Activated CD4-positive, alpha-beta T cell treated with anti-CD3 and anti-CD28 coated beads, Interleukin-2, Interleukin-6, amounts not matched to agents 100 ng/mL and 50 ng/mL, durations not matched to agents 16 hours and 8 hours (primary cell): ENCODE measurements around the gene GCN1.

Source experiments
- DNase-seq: peaks from one replicate; pipeline ENCODE4 v3.0.0-alpha.2; 2020

Gene GCN1

DNA sequence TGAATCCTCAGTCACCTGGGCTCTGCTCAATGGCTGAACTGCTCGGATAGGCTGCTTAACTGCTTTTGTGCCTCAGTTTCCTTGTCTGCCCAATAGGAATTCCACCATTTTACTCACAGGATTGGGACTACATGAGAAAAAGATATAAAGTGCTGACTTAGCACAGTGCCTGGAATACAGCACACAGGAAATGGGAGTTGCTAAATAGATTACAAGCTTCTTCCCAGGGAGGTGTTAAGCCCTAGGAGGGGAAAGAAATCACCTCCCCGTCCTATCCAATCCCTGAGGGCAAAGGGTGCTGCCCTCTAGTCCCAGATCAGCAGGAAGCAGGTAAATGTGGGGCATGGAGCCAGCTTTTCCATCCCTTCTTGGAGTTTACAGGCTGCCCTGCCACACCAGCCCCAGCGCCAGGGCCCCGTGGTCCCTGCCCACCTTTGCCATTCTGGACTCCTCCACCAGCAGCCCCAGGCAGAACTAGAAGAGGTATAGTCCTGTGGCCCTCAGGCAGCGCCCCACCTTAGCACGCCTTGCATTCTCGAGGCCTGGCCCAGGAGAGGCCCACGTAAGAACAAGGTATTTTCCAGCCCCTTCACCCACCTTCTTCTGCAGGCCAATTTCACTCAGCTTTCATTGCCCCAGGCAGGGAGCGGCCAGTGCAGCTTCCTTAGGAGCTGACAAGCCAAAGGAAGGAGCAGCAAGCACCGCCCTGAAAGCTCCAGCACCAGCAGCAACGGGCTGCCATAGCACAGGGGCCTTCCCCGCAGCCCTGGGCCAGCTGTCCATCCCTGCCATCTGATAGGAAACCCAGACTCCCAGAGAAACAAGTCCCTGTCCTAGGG lies 35.2 kb upstream of the GCN1 start:
- DNase-seq: no peak

DNA sequence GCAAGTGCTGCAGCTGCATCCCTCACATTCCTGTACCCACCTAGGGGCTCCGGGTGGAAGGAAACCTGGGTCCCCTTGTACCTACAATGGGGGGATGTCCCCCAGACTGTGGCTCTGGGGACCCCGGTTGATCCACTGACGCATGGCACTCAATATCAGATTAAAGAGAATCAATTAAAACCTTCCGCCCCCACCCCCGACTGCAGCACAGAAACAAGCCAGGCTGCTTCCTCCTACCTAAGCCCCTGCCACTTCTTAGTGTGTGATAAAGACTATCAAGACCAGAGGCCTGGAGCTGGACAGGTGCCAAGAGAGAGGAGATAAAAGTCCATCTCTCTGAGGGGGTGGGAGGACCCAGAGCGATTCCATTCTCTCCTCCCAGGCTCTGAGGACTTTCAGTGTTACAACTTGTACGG lies 34.6 kb upstream of the GCN1 start:
- no peak for DNase-seq

DNA sequence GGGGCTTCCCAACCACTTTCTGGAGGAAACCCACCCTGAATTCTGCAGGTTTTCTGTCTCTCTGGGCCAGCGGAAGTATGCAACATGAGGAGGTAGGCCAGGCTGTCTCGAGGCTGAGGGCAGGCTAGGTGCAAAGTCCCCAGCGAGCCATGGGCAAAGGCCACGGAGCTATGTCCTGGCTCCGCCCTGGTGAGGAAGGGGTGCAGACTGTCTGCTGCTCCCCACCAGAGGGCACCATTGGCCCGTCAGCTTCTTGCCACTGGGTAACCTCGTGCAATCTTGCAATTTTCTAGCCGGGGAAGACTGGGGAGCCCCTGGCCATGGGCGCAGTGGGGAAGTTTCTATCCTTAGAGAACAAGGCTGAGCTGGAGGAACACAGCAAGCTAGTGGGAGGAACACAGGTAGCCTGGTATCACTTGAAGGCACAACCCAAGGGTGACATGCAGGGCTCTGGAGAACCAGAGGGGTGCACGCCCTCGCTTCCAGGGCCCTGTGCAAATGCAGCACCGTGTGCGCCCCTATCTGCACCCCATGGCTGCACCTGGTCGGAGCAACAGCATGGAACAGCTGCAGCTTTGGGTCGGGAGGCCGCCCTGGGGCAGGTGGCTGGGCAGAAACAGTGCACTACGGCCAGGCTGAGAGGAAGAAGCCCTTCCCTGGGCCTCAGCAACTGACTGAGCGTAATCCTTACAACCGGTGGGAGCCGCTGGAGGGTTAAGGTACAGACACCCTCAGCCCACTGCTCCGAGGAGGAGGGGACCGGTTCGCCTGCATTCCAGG lies 34.0 kb upstream of the GCN1 start:
- DNase-seq: peak; percentile 93

DNA sequence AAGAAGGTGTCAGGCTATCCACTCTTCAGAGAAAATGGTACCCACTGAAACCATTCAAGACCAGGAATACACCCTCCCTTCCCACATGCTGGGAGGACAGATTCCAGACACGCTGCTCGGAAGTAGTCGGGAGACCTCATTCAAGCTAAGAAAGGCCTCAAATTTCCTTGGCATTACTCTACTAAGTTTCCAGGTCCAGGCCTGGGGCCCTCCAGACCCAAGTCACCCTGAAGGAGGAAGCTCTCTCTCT lies 33.5 kb upstream of the GCN1 start:
- DNase-seq: no peak

DNA sequence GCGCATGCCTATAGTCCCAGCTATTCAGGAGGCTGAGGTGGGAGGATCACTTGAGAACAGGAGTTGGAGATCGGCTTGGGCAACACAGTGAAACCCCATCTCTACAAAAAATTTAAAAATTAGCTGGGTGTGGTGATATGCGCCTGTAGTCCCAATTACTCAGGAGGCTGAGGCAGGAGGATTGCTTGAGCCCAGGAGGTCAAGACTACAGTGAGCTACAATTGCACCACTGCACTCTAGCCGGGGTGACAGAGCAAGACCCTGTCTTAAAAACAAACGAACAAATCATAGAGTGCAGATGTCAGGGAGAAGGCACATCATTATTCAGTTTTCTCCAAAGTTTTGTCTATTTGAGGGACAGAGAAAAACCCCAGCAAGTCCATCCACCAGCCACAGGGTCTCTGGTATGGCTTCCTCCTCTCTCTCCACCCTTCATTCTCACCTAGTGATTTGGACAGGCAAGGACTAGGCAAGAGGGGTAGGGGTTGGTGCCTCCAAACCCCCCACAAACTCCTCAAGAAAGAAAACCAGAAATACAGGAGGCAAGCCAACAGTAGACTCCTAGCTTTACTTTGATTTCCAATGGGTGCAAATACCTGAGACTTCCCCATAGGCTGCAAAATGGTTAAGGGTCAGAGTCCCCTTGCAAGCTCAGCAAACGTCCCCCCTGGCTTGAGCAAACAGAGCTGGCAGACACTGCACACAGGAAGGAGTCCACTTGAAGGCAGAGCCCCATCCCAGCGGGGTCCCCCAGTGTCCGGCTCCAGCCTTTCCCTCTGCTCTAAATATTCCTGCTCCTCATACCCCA lies 32.9 kb upstream of the GCN1 start:
- DNase-seq: no peak

DNA sequence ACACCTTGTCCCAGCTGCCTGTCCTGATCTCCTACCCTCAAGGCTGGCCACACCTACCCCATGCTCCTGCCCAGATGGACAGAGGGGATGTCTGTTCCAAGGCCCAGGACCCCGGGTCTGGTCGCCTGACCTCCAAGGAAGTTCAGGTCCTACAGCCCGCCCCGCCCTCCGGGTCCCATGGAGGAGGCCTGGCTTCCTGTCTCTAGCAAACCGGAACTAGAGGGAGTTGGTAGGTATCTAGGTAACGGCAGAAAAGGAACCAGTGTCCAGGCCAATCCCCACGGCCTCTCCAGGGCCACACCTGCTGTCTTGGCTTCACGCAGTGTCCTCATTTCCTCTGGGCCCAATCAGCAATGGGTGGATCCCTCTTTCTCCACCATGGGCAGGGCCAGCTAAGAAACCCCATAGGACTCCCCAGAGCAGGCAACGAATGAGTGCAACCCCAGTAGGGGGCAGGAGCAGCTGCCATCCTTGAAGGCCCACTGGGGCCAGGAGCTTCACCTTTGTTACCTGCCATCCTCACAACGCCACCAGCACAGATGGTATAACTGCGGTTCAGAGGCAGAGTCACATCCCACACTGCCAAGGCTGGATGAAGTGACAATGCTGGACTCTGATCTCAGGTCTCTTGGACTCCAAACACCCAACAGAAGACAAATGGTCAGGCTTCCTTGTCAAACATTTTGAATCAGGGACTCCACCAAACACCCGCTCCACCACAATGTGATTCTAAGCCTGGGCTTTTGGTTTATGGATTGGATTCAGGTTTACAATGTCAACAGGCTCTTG lies 31.5 kb upstream of the GCN1 start:
- DNase-seq: peak; percentile 41

DNA sequence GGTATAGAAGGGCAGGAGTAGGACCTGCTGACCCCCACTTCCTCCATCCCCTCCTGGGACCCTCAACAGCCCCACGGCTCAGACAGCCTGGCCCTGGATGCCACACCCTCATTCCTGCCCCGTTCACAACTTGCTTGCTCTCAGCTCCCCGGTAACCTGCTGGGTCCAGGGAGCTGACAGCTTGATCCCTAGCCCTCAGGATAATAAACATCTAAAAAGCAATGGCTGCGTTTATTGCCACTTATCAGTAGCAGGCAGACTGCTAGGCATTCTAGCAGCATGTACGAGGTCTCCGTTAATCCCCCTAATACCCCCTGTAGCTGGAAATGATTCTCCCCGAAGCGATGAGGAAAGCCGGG lies 30.7 kb upstream of the GCN1 start:
- DNase-seq: no peak

DNA sequence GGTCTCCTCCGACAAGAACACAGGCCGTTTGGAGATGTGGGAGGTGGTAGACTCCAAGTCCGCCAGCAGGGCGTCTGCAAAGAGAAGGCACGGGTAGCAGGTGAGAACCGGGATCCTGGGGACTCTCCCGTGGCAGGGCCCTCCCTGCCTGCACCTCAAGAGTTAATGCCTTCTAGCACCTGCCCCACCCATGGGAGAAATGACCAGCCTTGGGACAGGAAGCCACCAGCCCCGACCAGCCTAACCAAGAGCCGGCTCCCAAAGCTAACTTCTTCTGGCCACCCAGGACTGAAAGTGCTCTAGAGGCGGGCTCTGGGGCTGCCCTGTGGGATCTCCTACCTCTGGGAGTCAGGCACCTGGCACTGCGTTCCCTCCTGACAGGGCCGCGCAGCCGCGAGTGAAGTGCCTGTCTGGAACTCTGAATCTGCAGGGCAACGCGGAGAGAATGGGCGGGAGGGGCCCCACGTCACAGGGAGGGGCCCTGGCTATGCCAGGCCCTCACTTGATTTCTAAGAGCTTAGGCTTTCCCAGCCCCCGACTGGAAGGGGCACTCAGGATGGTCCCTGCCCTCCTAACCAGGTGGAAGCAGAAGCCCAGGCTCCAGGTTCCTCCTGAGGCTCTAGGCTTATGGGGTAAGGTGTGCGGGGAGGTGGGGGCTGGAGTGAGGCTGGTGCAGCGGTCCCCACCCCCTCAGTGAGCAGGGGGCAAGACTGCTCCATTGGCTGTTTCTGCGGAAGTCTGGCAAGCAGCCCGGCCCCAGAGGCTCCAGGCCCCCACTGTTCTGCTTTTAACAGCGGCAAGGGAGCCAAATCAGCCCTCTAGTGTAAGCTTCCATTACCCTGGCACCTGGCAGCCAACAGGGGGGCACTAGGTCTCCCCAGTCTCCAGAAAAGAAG lies 30.0 kb upstream of the GCN1 start:
- DNase-seq: no peak

DNA sequence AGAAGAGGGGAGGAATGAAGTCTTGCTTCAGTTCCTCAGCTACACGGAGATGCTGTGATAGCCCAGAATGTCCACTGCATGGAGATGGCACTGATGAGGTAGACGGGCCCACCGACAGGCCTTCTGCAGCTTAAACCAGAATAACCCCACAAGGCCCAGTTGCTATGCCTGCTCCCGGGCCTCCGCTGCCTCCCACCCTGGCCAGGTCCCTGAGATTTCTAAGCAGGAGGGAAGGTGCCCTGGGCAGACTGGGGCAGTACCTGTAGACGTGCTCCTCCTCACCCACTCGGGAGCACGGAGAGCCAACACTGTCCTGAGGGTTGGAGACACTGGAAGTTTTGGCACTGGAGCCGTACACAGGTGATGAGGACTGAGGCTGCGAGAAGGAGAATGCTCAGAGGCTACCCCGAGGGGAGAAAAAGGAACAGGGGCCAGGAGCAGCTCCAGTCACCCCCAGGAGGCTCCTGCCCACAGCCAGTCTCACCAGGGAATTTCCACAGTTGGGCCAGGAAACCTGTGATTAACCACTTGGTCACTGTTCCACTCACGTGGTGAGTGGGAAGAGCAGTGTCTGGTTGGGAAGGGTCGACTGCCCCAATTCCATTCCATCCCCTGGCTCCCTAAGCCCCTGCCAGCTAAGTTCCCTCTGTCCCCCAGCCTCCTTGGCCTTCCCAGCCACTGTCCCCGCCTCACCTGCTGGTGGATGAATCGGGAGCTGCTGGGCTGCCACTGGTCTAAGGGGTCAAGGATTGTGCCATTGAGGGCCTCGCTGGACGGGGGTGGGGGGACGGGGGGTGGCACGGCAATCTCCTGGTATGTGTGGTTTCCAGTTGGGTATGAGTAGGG lies 29.2 kb upstream of the GCN1 start:
- no peak for DNase-seq

DNA sequence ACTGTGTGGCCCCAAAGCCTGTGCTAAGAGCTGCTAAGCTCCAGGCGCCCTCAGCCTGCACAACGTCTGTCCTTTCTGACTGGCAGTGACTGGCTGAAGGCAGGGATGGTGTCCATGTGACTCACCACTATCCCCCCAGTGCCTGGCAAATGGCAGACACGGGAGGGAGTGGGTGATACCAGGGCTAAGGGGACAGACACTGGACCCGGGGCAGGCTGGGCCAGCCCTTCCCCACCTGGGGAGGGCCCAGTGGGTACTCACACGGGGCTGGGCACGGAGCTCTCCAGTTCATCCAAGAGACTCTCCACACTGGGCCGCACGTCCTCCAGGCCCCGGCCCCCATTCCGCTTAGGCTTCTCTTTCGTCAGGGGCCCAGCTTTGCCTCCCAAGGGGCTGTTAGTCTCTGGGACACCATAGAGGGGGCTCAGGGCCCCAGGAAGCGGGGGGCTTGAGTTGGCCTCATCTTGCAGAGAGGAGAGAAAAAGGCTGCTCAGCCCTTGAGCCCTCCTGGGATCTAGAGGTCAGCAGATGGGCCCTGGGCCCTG lies 27.8 kb upstream of the GCN1 start:
- DNase-seq: no peak

DNA sequence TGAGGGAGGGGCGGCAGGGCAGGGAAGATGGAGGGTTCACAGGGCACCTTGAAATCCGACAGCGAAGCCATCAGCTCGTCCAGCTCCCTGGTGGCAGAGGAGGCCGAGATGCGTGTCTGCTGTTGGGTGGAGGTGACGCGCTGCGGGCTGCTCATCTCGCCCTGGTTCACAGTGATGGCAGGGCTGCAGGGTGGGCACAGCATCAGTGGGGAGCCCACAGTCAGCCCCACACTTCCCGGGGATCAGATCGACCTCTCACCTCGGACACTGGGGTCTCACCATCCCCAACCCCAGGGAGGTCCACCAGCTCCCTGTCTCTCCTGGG lies 27.0 kb upstream of the GCN1 start:
- no peak for DNase-seq

DNA sequence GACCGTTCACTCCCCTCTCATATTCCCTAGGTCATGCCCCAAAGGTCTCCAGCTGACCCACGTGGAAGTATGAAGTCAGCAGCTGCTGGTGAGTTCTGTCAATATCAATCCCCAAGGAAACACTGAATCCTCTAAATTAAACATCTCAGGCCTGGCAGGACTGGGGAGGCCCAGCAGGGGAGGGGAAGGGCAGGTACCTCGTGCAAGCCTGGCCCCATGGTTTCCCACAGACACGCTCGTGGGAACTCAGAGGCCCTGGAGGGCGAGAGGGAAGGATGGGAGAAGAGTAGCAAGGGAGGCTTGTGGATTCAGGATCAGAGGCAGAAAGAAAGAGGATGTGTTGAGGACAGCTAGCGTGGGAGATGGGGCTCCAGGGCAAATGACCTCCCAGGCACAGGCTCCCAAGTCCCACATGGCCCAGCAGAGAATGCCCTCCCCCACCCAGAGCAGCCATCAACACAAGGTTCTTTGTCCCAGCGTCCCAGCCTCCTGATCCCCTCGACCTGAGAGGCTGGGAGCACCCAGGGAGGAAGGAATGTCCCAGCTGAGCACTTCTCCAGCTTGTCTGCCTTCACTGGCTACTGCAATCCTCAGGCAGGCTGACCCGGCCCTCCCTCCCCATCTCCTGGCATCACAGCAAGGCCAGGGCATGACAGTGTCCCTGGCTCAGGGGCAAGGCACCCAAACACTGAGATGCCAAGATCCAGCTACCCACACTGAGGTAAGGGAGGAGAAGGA lies 26.5 kb upstream of the GCN1 start:
- DNase-seq: no peak

DNA sequence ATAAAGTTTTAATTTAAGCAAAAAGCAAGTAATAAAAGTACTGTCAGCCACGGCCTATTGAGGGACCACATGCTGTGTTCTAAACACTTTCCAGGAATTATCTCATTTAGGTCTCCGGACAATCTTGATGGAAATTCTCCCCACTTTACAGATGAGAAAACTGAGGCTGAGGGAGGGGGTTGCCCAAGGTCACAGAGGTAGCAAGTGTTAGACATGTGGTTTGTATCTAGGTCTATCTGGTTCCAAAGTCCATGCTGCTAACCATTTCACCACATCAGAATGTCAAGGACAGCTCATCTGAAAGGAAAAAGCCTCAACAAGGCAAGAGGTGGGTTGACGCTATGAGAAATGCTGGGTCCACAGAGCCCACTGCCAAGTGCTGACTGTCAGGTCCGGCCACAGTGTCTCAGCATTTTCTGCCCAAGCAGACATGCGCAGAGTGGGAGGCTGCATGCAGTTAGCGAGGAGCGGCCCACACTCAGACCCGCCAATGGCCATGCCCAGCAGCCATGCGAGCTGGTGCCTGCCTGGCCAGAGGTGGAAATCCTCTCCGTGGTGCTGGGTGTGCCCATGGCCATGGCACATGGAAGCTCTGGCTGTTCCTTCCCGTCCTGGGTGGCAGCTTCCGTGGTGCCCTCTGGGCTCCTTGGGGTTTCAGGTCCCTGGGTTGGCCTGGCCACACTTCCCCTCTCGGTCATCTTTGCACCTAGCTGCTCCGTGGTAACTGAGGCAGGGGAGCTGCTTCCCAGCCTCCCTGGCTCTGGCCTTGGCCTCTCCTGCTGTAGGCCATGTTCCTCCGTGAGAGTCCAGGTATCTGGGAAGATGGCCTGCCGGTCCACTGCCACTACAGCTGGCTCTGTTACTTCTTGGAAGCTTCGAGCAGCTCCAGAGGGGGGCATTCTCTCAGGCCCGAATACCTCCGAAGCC lies 24.4 kb upstream of the GCN1 start:
- DNase-seq: no peak

DNA sequence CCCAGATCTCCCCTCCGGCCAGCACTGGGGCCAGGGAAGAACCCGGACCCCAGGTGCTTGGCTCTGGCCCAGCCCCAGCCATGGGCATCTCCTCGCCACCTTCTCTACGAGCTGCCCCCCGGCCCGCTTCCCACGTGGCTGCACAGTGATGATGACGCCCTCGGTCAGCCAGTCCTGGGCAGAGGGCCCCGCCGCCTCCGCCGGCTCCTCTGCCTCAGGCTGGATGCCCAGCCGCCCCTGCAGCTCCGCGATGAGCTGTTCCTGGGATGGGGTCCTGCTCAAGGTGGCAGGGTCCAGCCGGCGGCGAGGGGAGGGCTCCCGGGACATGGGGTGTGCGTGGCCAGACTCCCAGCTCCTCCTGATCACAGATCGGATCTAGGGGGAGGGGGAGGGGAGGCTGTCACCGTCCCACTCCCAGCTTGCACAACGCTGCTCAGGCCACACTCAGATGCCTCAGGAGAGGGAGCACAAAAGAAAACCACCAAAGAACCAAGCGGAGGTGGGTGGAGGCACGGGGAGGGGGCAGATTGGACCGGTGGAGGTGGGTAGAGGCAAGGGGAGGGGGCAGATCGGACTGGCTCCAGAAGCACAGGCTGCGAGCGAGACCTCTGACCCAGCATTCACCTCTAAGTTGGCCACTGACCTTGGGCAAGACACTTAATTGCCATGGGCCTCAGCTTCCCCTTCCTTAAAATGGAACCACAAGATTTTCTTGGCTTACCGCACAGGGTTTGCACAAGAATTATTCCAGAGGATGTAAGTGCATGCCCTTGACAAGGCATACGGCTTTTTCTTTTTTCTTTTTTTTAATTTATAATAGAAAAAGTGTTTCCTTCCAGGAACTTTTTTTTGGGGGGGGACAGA lies 22.5 kb upstream of the GCN1 start:
- no peak for DNase-seq

DNA sequence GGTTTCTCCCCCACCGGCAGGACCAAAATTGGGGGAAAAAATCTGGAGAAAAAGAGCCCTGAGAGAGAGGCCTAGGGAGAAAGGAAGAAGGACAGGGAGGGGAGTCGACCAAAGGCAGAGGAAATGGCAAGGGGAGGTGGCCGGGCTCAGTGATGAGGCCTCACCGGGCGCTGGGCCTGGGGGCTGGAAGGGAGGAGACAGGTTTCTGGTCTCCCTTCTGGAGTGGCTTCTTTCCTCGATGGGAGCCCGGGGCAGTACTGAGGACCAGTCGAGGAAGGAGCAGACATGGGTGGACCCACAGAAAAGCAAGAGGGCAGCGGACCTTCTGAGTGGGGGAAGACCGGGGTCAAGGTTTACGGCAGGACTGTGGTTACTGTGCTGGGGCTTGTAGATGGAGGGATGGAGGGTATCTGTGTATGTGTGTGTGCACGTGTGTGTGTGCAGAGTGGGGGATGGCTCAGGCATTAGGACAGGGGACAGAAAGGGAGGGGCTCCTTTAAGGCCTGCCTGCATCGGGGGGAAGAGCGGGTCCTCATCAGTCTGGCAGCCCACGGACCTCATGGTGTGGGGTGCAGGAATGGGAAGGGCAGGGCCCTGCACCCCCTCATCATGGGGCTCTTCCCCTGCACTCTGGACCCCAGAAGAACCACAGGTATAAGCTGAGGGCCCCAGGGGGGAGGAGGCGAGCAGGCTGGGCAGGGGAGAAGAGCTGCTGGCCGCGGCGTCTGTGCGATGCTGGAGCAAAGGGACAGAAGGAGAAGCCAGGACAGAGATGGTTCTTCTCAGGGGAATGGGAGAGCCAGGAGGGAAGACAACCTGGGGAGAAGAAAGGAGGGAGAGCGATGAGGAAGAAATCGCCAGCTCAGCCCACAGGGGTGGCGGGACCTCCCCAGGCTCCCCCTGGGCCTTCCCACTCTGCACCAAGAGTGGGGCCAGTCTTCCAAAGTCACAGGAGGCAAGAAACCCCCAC lies 21.5 kb upstream of the GCN1 start:
- DNase-seq: no peak

DNA sequence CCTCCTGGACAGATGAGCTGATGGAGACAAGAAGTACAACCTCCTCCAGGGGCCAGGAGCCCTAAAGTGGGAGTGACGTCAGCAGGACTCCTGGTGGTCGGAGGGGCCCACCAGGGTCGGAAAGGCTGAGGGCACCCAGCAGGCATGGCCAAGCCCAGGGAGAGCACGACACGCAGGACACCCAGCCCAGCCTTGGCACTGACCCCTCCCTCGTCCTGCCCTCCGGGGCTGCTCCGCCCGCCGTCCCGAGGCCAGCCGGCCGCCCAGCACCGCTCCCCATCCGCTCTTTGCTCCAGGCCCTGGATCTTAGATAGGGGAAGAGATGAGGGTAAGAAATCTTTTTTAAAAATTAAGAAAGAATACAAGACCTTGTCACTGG lies 20.8 kb upstream of the GCN1 start:
- no peak for DNase-seq
